GM21737 (cell line): ENCODE results near the gene KRT82.
"Not testable (repeated sequence)": the region's sequence is repeated elsewhere in the genome, so short reads cannot be mapped to it uniquely, and the experiment has no call there.

ENCODE experiments used
- ATAC-seq: cut with Tn5 transposase; IDR thresholded peaks from one replicate; pipeline ENCODE4 v1.9.1; 2021; ENCODE audit warnings: mild to moderate bottlenecking, moderate library complexity; ENCODE audit not compliant: unreplicated experiment

KRT82 gene

GRCh38 chr12:52347016-52347415 lies 59.1 kb downstream of the KRT82 start:
- no peak for ATAC-seq

- ATAC-seq = no peak
Measured at GRCh38 chr12:52346593-52346992, 59.5 kb downstream of the KRT82 start.

GRCh38 chr12:52345041-52345440 lies 61.1 kb downstream of the KRT82 start:
- not testable (repeated sequence) for ATAC-seq

GRCh38 chr12:52344111-52344510 lies 62.0 kb downstream of the KRT82 start:
- ATAC-seq = no peak
